Mucosa of stomach (tissue), 1 donor: Measurements from ENCODE around the gene LMO1.

Experiments used
- H3K27me3 ChIP-seq: one replicate; pipeline ENCODE4 v1.7.0; 2013; ENCODE audit warnings: mild to moderate bottlenecking, low read length; ENCODE audit not compliant: control insufficient read depth, insufficient read depth
- H3K36me3 ChIP-seq: one replicate; pipeline ENCODE4 v1.7.0; 2013; ENCODE audit warnings: low read length; ENCODE audit not compliant: control insufficient read depth, insufficient read depth
- H3K4me1 ChIP-seq: one replicate; pipeline ENCODE4 v1.7.0; 2013; ENCODE audit warnings: mild to moderate bottlenecking, low read length; ENCODE audit not compliant: control insufficient read depth, insufficient read depth
- H3K4me3 ChIP-seq: one replicate; pipeline ENCODE4 v1.7.0; 2013; ENCODE audit warnings: low read length
- H3K9ac ChIP-seq: one replicate; pipeline ENCODE4 v1.7.0; 2013; ENCODE audit warnings: mild to moderate bottlenecking, low read length, moderate library complexity
- H3K9me3 ChIP-seq: one replicate; pipeline ENCODE4 v1.7.0; 2013; ENCODE audit warnings: mild to moderate bottlenecking, low read length, moderate library complexity; ENCODE audit not compliant: control insufficient read depth
- donor health status: Pancreatic carcinoma.

Gene LMO1

GRCh38 chr11:8249482-8249881 is 14.2 kb downstream of the LMO1 start:
- no peaks in the 10 kb centered on the region for H3K9me3 ChIP-seq
- H3K27me3 ChIP-seq: peaks cover 14% of the 10 kb centered on the region
- no peak overlapping the region for H3K9ac ChIP-seq
- H3K4me3 ChIP-seq: no peak overlapping the region
- H3K36me3 ChIP-seq: no peaks in the 10 kb centered on the region
- no peaks in the 10 kb centered on the region for H3K4me1 ChIP-seq

GRCh38 chr11:8248786-8249185 is 14.9 kb downstream of the LMO1 start:
- Histone ChIP-seq H3K27me3 (peaks cover 14% of the 10 kb centered on the region), H3K36me3 (no peaks in the 10 kb centered on the region), H3K4me1 (no peaks in the 10 kb centered on the region), H3K4me3 (no peak overlapping the region), H3K9me3 (no peaks in the 10 kb centered on the region), H3K9ac (no peak overlapping the region)

- peaks cover 17% of the 10 kb centered on the region for H3K27me3 ChIP-seq
- no peaks in the 10 kb centered on the region for H3K4me1 ChIP-seq
- H3K9me3 ChIP-seq: no peaks in the 10 kb centered on the region
- H3K36me3 ChIP-seq: no peaks in the 10 kb centered on the region
- H3K9ac ChIP-seq: no peak overlapping the region
- H3K4me3 ChIP-seq: no peak overlapping the region
Observed at GRCh38 chr11:8247312-8247711, 16.4 kb downstream of the LMO1 start.

- Histone ChIP-seq H3K4me1 (no peaks in the 10 kb centered on the region), H3K4me3 (no peak overlapping the region), H3K9me3 (no peaks in the 10 kb centered on the region), H3K36me3 (no peaks in the 10 kb centered on the region), H3K27me3 (peaks cover 12% of the 10 kb centered on the region), H3K9ac (no peak overlapping the region)
Observed at GRCh38 chr11:8243458-8243857, 20.2 kb downstream of the LMO1 start.

GRCh38 chr11:8242499-8243280 is 21.0 kb downstream of the LMO1 start:
- no peaks in the 10 kb centered on the region for H3K36me3 ChIP-seq
- no peak overlapping the region for H3K4me3 ChIP-seq
- H3K4me1 ChIP-seq: no peaks in the 10 kb centered on the region
- H3K9me3 ChIP-seq: no peaks in the 10 kb centered on the region
- H3K27me3 ChIP-seq: peaks cover 7% of the 10 kb centered on the region
- no peak overlapping the region for H3K9ac ChIP-seq

GRCh38 chr11:8242118-8242475 is 21.6 kb downstream of the LMO1 start:
- Histone ChIP-seq H3K36me3 (no peaks in the 10 kb centered on the region), H3K4me3 (no peak overlapping the region), H3K4me1 (no peaks in the 10 kb centered on the region), H3K27me3 (peaks cover 4% of the 10 kb centered on the region), H3K9me3 (no peaks in the 10 kb centered on the region), H3K9ac (no peak overlapping the region)

- H3K27me3 ChIP-seq: peaks cover 4% of the 10 kb centered on the region
- no peak overlapping the region for H3K9ac ChIP-seq
- no peaks in the 10 kb centered on the region for H3K9me3 ChIP-seq
- no peaks in the 10 kb centered on the region for H3K4me1 ChIP-seq
- no peaks in the 10 kb centered on the region for H3K36me3 ChIP-seq
- H3K4me3 ChIP-seq: no peak overlapping the region
Observed at GRCh38 chr11:8241373-8242117, 22.1 kb downstream of the LMO1 start.

- no peak overlapping the region for H3K9ac ChIP-seq
- H3K27me3 ChIP-seq: peaks cover 4% of the 10 kb centered on the region
- H3K9me3 ChIP-seq: no peaks in the 10 kb centered on the region
- H3K36me3 ChIP-seq: no peaks in the 10 kb centered on the region
- no peak overlapping the region for H3K4me3 ChIP-seq
- no peaks in the 10 kb centered on the region for H3K4me1 ChIP-seq
Observed at GRCh38 chr11:8239536-8240228, 24.0 kb downstream of the LMO1 start.

GRCh38 chr11:8239040-8239439 is 24.6 kb downstream of the LMO1 start:
- no peak overlapping the region for H3K4me3 ChIP-seq
- H3K36me3 ChIP-seq: no peaks in the 10 kb centered on the region
- no peak overlapping the region for H3K9ac ChIP-seq
- peaks cover 4% of the 10 kb centered on the region for H3K27me3 ChIP-seq
- H3K4me1 ChIP-seq: no peaks in the 10 kb centered on the region
- no peaks in the 10 kb centered on the region for H3K9me3 ChIP-seq

GRCh38 chr11:8237453-8237852 is 26.2 kb downstream of the LMO1 start:
- Histone ChIP-seq H3K27me3 (peaks cover 2% of the 10 kb centered on the region), H3K9ac (no peak overlapping the region), H3K9me3 (no peaks in the 10 kb centered on the region), H3K36me3 (no peaks in the 10 kb centered on the region), H3K4me1 (no peaks in the 10 kb centered on the region), H3K4me3 (no peak overlapping the region)

- H3K4me3 ChIP-seq: no peak overlapping the region
- H3K9ac ChIP-seq: no peak overlapping the region
- H3K9me3 ChIP-seq: no peaks in the 10 kb centered on the region
- no peaks in the 10 kb centered on the region for H3K36me3 ChIP-seq
- H3K27me3 ChIP-seq: peaks cover under 1% of the 10 kb centered on the region
- no peaks in the 10 kb centered on the region for H3K4me1 ChIP-seq
Observed at GRCh38 chr11:8235925-8236324, 27.8 kb downstream of the LMO1 start.

- H3K9me3 ChIP-seq: no peaks in the 10 kb centered on the region
- H3K4me3 ChIP-seq: no peak overlapping the region
- no peak overlapping the region for H3K9ac ChIP-seq
- H3K36me3 ChIP-seq: no peaks in the 10 kb centered on the region
- H3K27me3 ChIP-seq: peaks cover 5% of the 10 kb centered on the region
- no peaks in the 10 kb centered on the region for H3K4me1 ChIP-seq
Observed at GRCh38 chr11:8234910-8235309, 28.8 kb downstream of the LMO1 start.
